ENCODE measurements around the gene SDK2. TPM values are rescaled to one million over a fixed set of nuclear protein-coding genes. Genes with fewer than 3 reads are reported as not detected.

Gene SDK2
- total and polyA plus RNA-seq, 9 of the 15 experiments (the other 6 are each of a cell fraction or from before 2014, with no cell fraction given): 0.04 TPM; not detected in 8

- Histone ChIP-seq H3K9me3 (replicated peaks; ENCODE audit: control insufficient read depth, insufficient read depth, low read depth, low read length) (no peaks in the 10 kb centered on the region), H3K27me3 (ENCODE audit: control insufficient read depth in 2 of 2, insufficient read depth in 2 of 2, low read length in 2 of 2) (peaks cover 17 to 41% of the 10 kb centered on the region in 2 experiments; a peak in 4 of 5 replicates), H3K4me3 (no peak overlapping the region), H3K4me1 (replicated peaks in 1 of 2; ENCODE audit: control insufficient read depth in 2 of 2, insufficient read depth in 2 of 2, low read length in 2 of 2) (no peaks in the 10 kb centered on the region; a peak in 1 of 5 replicates), H3K36me3 (ENCODE audit: control insufficient read depth, insufficient read depth, low read length) (no peaks in the 10 kb centered on the region), H4K20me1 (replicated peaks; ENCODE audit: control insufficient read depth, insufficient read depth, low read length) (no peaks in the 10 kb centered on the region), H3K4me2 (ENCODE audit: insufficient read depth, low read length) (no peak overlapping the region), H2AFZ (ENCODE audit: low read depth, low read length) (no peak overlapping the region), H3K27ac (ENCODE audit: extremely low read depth, low read depth, low read length) (no peak overlapping the region), H3K9me1 (ENCODE audit: control insufficient read depth, insufficient read depth, low read length) (no peaks in the 10 kb centered on the region), H3K79me2 (ENCODE audit: control insufficient read depth, insufficient read depth, low read length) (no peaks in the 10 kb centered on the region), H3K9ac (ENCODE audit: insufficient read depth in 1 of 2, low read depth in 2 of 2, low read length in 2 of 2) (no peak overlapping the region)
- 2% methylated on average over 11 of the region's 11 CpGs for WGBS (ENCODE audit: insufficient coverage, low coverage, missing lambda C conversion rate)
- no peak for DNase-seq (ENCODE audit: extremely low read depth in 1 of 4, low spot score in 3 of 4)
- in situ Hi-C loops (cut with MboI) (no loop called here), intact Hi-C loops (cut with micrococcal nuclease) (no loop called here)
- BruUV-seq (replicated peaks): no TSS peak
- ATAC-seq: no peak
- POLR2A ChIA-PET: interaction anchor here (0.6 to 2.0 kb wide), 3 partner anchors 9 to 383 kb away, joined by 3 to 14 read pairs (median 4); no protein-coding TSS in a partner anchor
- FAIRE-seq: no peak
- CTCF ChIA-PET (ENCODE audit: low intra/inter-chr PET ratio): no interaction called here
- TF ChIP-seq E2F3 (CRISPR knock-in tag; IDR thresholded peaks at IDR 0.05) (no peak), YY1 (IDR thresholded peaks at IDR 0.05; ENCODE audit: borderline replicate concordance in 1 of 3, control insufficient read depth in 1 of 3, extremely low read depth in 1 of 3, insufficient read depth in 3 of 3, insufficient read length in 1 of 3, insufficient replicate concordance in 2 of 3, low read depth in 1 of 3, low read length in 2 of 3) (no peak), ZNF740 (CRISPR knock-in tag; IDR thresholded peaks at IDR 0.05) (no peak), ZNF740 (tag; IDR thresholded peaks at IDR 0.05) (no peak), ZBTB49 (CRISPR knock-in tag; IDR thresholded peaks at IDR 0.05; ENCODE audit: borderline replicate concordance) (no peak), DACH1 (IDR thresholded peaks at IDR 0.05; ENCODE audit: partially characterized antibody) (no peak), ZNF512 (tag; IDR thresholded peaks at IDR 0.05) (no peak), MLLT1 (IDR thresholded peaks at IDR 0.05) (no peak), CBX1 (IDR thresholded peaks at IDR 0.05; ENCODE audit: low read depth) (no peak), THRA (IDR thresholded peaks at IDR 0.05) (no peak), TCF7L2 (IDR thresholded peaks at IDR 0.05; ENCODE audit: low read depth, low read length) (no peak), ZNF174 (CRISPR knock-in tag; IDR thresholded peaks at IDR 0.05) (no peak), MEIS2 (IDR thresholded peaks at IDR 0.05; ENCODE audit: partially characterized antibody) (no peak)
These were observed 233.5 kb downstream of the SDK2 start for GRCh38 chr17:73410586-73411312.

Measured in K562 (cell line).